A549 (cell line): ENCODE measurements around the gene CFAP73. TPM values are rescaled to one million over a fixed set of nuclear protein-coding genes. Genes with fewer than 3 reads are reported as not detected.

Experiments
- ATAC-seq, 2 experiments: fragments of 200-7000 bp in 1 of 2; fragments of >200 bp in 1 of 2; cut with Nextera tagmentation in 1 of 2; cut with Tn5 transposase in 1 of 2; 3 replicates each; pipeline versions ENCODE4 v1.8.0 to v1.9.1; 2018 to 2020; ENCODE audit warnings: mild to moderate bottlenecking in 1 of 2, moderate library complexity in 1 of 2
- CTCF ChIA-PET: fragments of 300-600 bp; sonication (Branson Sonifier 250); formaldehyde crosslinking; extraction: SDS; loops from one replicate; lab custom pipeline; 2021; ENCODE audit warnings: antibody characterized with exemption, inconsistent platforms; lab: Yijun Ruan, JAX
- POLR2A ChIA-PET: fragments of 350-600 bp; formaldehyde crosslinking; extraction: SDS; loops from one replicate; lab custom pipeline; 2021; ENCODE audit warnings: antibody characterized with exemption, inconsistent platforms; lab: Yijun Ruan, JAX
- DNase-seq, 2 experiments: peaks; one replicate each; pipeline versions ENCODE4 v3.0.0 to v3.0.0-alpha.2; 2011 to 2016; ENCODE audit warnings: low read depth in 1 of 2, low spot score in 1 of 2
- FAIRE-seq: peaks from 2 replicates; lab custom pipeline; 2011; peaks lifted over from hg19 to GRCh38; lab: Jason Lieb, UNC
- H3K27ac ChIP-seq, 2 experiments: fragments of >200 bp; sonication (Bioruptor Twin); formaldehyde crosslinking; 3 replicates each; pipeline ENCODE4 v1.5.1; 2016 to 2017
- H3K4me1 ChIP-seq: fragments of >200 bp; sonication (Bioruptor Twin); formaldehyde crosslinking; 3 replicates; pipeline ENCODE4 v1.6.1; 2016
- H3K4me2 ChIP-seq: fragments of >200 bp; sonication (Bioruptor Twin); formaldehyde crosslinking; 3 replicates; pipeline ENCODE4 v1.6.1; 2016
- H3K4me3 ChIP-seq: fragments of >200 bp; sonication (Bioruptor Twin); formaldehyde crosslinking; 3 replicates; pipeline ENCODE4 v1.5.1; 2016
- H3K9me3 ChIP-seq: fragments of >200 bp; sonication (Bioruptor Twin); formaldehyde crosslinking; 3 replicates; pipeline ENCODE4 v1.6.1; 2016
- ATOH8 ChIP-seq: fragments of 250-450 bp; sonication (Bioruptor Pico); IDR thresholded peaks from 2 replicates; pipeline ENCODE4 v1.5.0; 2020; ENCODE audit warnings: low read depth, mild to moderate bottlenecking, moderate library complexity
- BCL3 ChIP-seq: fragments of >200 bp; sonication (Bioruptor Twin); formaldehyde crosslinking; IDR thresholded peaks from 3 replicates; pipeline ENCODE4 v1.6.1; 2016
- CEBPB ChIP-seq, 2 experiments: fragments of >200 bp in 1 of 2; sonication (Bioruptor Twin) in 1 of 2; formaldehyde crosslinking in 1 of 2; IDR thresholded peaks; 2 replicates each; pipeline ENCODE4 v1.6.1; 2012 to 2016
- CHD2 ChIP-seq: fragments of 150-350 bp; IDR thresholded peaks from 2 replicates; pipeline ENCODE4 v1.6.1; 2014; ENCODE audit warnings: low read length; ENCODE audit not compliant: partially characterized antibody
- CHD4 ChIP-seq: fragments of 200-600 bp; sonication (generic); IDR thresholded peaks from 2 replicates; pipeline ENCODE4 v1.6.1; 2016; ENCODE audit warnings: antibody characterized with exemption, mild to moderate bottlenecking, borderline replicate concordance
- E2F6 ChIP-seq: IDR thresholded peaks from 2 replicates; pipeline ENCODE4 v1.6.1; 2012; ENCODE audit warnings: low read depth, borderline replicate concordance
- ELK1 ChIP-seq: fragments of 150-350 bp; IDR thresholded peaks from 2 replicates; pipeline ENCODE4 v1.6.1; 2014; ENCODE audit warnings: low read depth, mild to moderate bottlenecking, low read length
- FOSB ChIP-seq: fragments of 250-450 bp; sonication (Bioruptor Pico); IDR thresholded peaks from 2 replicates; pipeline ENCODE4 v1.5.0; 2020; ENCODE audit warnings: mild to moderate bottlenecking, moderate library complexity
- HOXB13 ChIP-seq: fragments of 250-450 bp; sonication (Bioruptor Pico); IDR thresholded peaks from 2 replicates; pipeline ENCODE4 v1.5.0; 2020; ENCODE audit warnings: low read depth, mild to moderate bottlenecking, moderate library complexity
- HOXB5 ChIP-seq: fragments of 250-450 bp; sonication (Bioruptor Pico); IDR thresholded peaks from 2 replicates; pipeline ENCODE4 v1.5.0; 2020; ENCODE audit warnings: mild to moderate bottlenecking, moderate library complexity
- KDM1A ChIP-seq: fragments of 200-600 bp; sonication (generic); IDR thresholded peaks from 2 replicates; pipeline ENCODE4 v1.6.1; 2016; ENCODE audit warnings: low read depth, mild to moderate bottlenecking
- MAZ ChIP-seq: fragments of 150-350 bp; IDR thresholded peaks from 2 replicates; pipeline ENCODE4 v1.6.1; 2014; ENCODE audit warnings: antibody characterized with exemption, low read depth, low read length, borderline replicate concordance
- MYC ChIP-seq: IDR thresholded peaks from 2 replicates; pipeline ENCODE4 v1.6.1; 2012; ENCODE audit warnings: mild to moderate bottlenecking, inconsistent platforms, low read length, improper control_type of control experiment, borderline replicate concordance
- NPAS2 ChIP-seq: fragments of 250-450 bp; sonication (Bioruptor Pico); IDR thresholded peaks from 2 replicates; pipeline ENCODE4 v1.8.0; 2022; ENCODE audit warnings: mild to moderate bottlenecking, moderate library complexity, borderline replicate concordance
- RFX5 ChIP-seq: fragments of 450-650 bp; IDR thresholded peaks from 2 replicates; pipeline ENCODE4 v1.7.1; 2014; ENCODE audit warnings: antibody characterized with exemption, mild to moderate bottlenecking, moderate library complexity
- RNF2 ChIP-seq: fragments of 200-600 bp; sonication (generic); IDR thresholded peaks from 2 replicates; pipeline ENCODE4 v1.6.1; 2016; ENCODE audit warnings: low read depth, mild to moderate bottlenecking, antibody characterized with exemption, moderate library complexity, borderline replicate concordance
- SREBF2 ChIP-seq: fragments of 450-650 bp; IDR thresholded peaks from 2 replicates; pipeline ENCODE4 v1.6.1; 2014; ENCODE audit warnings: mild to moderate bottlenecking, moderate library complexity
- ZFP36 ChIP-seq: fragments of 450-650 bp; IDR thresholded peaks from 2 replicates; pipeline ENCODE4 v1.6.1; 2014; ENCODE audit warnings: borderline replicate concordance; ENCODE audit not compliant: partially characterized antibody
- ZSCAN20 ChIP-seq: fragments of 250-450 bp; sonication (Bioruptor Pico); IDR thresholded peaks from 2 replicates; pipeline ENCODE4 v1.8.0; 2022; ENCODE audit warnings: mild to moderate bottlenecking, moderate library complexity
- WGBS: methylation state at CpG from one replicate; pipeline ENCODE4 v1.1.6; 2017; ENCODE audit errors: missing lambda C conversion rate; 5-methylcytosine and 5-hydroxymethylcytosine counted together
- polyA plus RNA-seq, 4 experiments: library from polyadenylated mRNA; depleted of rRNA in 3 of 4; stranded (reverse); fragments of >200 nt; fragmentation: RNase III in 1 of 4; extraction: RNeasy Plus Mini Kit Qiagen cat#74134 plus additional on column Dnase treatment in 1 of 4; gene quantifications; 2 replicates in 3 of 4; 3 replicates in 1 of 4; pipeline ENCODE4 v1.2.3, GENCODE V29; 2011 to 2017

CFAP73 gene
- polyA plus RNA-seq, 2 of the 4 experiments (the other 2 are of a cell fraction): 0.05 TPM; not detected in 1

- TF ChIP-seq CHD2: no peak
- TF ChIP-seq RNF2: peak; percentile 70; the same call in 1 of the 2 replicates
Measured at GRCh38 chr12:113185180-113186032, 35.9 kb downstream of the CFAP73 start, which contains the start of the genes DDX54 and RITA1 (continued).

- ATAC-seq (peak in 1 of 2 experiments; percentile 0; a peak in 2 of 6 replicates), DNase-seq (peak in 1 of 2 experiments; percentile 55)
- POLR2A ChIA-PET: interaction anchor here (0.6 to 2.4 kb wide), 9 partner anchors 8 to 236 kb away, joined by 3 to 12 read pairs (median 4); partner anchors contain the start of genes SDSL and TPCN1
- H3K4me3 ChIP-seq: peak overlapping the region; percentile 89
- peak overlapping the region; percentile 96 to 98 for H3K27ac ChIP-seq
- TF ChIP-seq KDM1A: peak; percentile 86; the same call in 1 of the 2 replicates
- no peak for TF ChIP-seq RFX5
- TF ChIP-seq, all 56 proteins: peak for 1
- Histone ChIP-seq H3K4me1 (peaks cover 27% of the 10 kb centered on the region), H3K9me3 (no peaks in the 10 kb centered on the region), H3K4me2 (peak overlapping the region; percentile 78)
- CTCF ChIA-PET: interaction anchor here (0.5 to 3.7 kb wide), 6 partner anchors 9 to 727 kb away, joined by 3 to 20 read pairs (median 6); no protein-coding TSS in a partner anchor
- no peak for FAIRE-seq
- 6% methylated on average over 11 of the region's 11 CpGs for WGBS
Measured at GRCh38 chr12:113186033-113186365, 36.5 kb downstream of the CFAP73 start.

GRCh38 chr12:113186666-113187325, 37.3 kb downstream of the CFAP73 start:
- ChIA-PET CTCF (interaction anchor here (0.9 to 3.4 kb wide), 7 partner anchors 9 to 238 kb away, joined by 3 to 11 read pairs (median 3); no protein-coding TSS in a partner anchor), POLR2A (interaction anchor here (0.6 to 1.3 kb wide), 3 partner anchors 10 to 36 kb away, joined by 3 to 4 read pairs (median 3); partner anchors contain the start of gene TPCN1)
- peak overlapping the region; percentile 78 for H3K4me2 ChIP-seq
- ATAC-seq (no peak), FAIRE-seq (no peak), DNase-seq (no peak)
- peaks cover 29% of the 10 kb centered on the region for H3K4me1 ChIP-seq
- H3K4me3 ChIP-seq: peak overlapping the region; percentile 89; the same call in 2 of the 3 replicates
- peak overlapping the region in 1 of 2 experiments; percentile 98; a peak in 3 of 6 replicates for H3K27ac ChIP-seq
- no peaks in the 10 kb centered on the region for H3K9me3 ChIP-seq
- WGBS: 84% methylated on average over 5 of the region's 16 CpGs
- TF ChIP-seq ZSCAN20 (no peak), CHD4 (no peak), ZFP36 (peak; percentile 49)

GRCh38 chr12:113189361-113189760, 39.8 kb downstream of the CFAP73 start:
- CTCF ChIA-PET: interaction anchor here (1.4 to 2.2 kb wide), 3 partner anchors 11 to 15 kb away, joined by 4 to 7 read pairs (median 4); no protein-coding TSS in a partner anchor
- DNase-seq: no peak
- no peak for ATAC-seq
- Histone ChIP-seq H3K9me3 (no peaks in the 10 kb centered on the region), H3K4me3 (no peak overlapping the region), H3K4me1 (peaks cover 37% of the 10 kb centered on the region), H3K27ac (no peak overlapping the region), H3K4me2 (no peak overlapping the region)
- TF ChIP-seq MYC (no peak), HOXB13 (CRISPR knock-in tag) (no peak), MAZ (no peak), CEBPB (IDR thresholded peaks at IDR 0.05) (no peak), ELK1 (no peak), E2F6 (no peak), BCL3 (no peak), SREBF2 (no peak), HOXB5 (no peak), NPAS2 (CRISPR knock-in tag) (no peak), ATOH8 (CRISPR knock-in tag) (no peak), KDM1A (no peak), FOSB (CRISPR knock-in tag) (no peak), CHD4 (no peak)
- POLR2A ChIA-PET: interaction anchor here (0.7 kb wide), 1 partner anchor 232 kb away, joined by 6 read pairs; no protein-coding TSS in a partner anchor
- WGBS: 75% methylated on average over 2 of the region's 2 CpGs
- no peak for FAIRE-seq
